HG02970 (cell line): Measurements from ENCODE around the gene RAB36.
A peak's percentile ranks its signal among the peaks of the same experiment; 100 is the strongest.

Source experiments
- ATAC-seq: cut with Tn5 transposase; IDR thresholded peaks from one replicate; pipeline ENCODE4 v1.9.1; 2021; ENCODE audit warnings: mild to moderate bottlenecking, moderate library complexity, moderate number of reproducible peaks; ENCODE audit not compliant: unreplicated experiment, low FRiP score

Gene RAB36

GRCh38 chr22:23144932-23145877, at the start of gene RAB36:
RAB36 (plus strand) TSS chr22:23145477; CDS start chr22:23146617, 1,140 bp downstream.
- ATAC-seq, result peak; percentile 42

- ATAC-seq, result no peak
These were observed 49.4 kb upstream of the RAB36 start for GRCh38 chr22:23095733-23096342.

GRCh38 chr22:23097412-23098229, 47.7 kb upstream of the RAB36 start:
- no peak for ATAC-seq

- no peak for ATAC-seq
These were observed 47.0 kb upstream of the RAB36 start for GRCh38 chr22:23098230-23098705.

- no peak for ATAC-seq
These were observed 46.4 kb upstream of the RAB36 start for GRCh38 chr22:23098718-23099530.

GRCh38 chr22:23099531-23099804, 45.8 kb upstream of the RAB36 start:
- ATAC-seq, result no peak

GRCh38 chr22:23100124-23100801, 45.0 kb upstream of the RAB36 start:
- ATAC-seq, result no peak

GRCh38 chr22:23101524-23101923, 43.8 kb upstream of the RAB36 start:
- ATAC-seq, result no peak

- no peak for ATAC-seq
These were observed 43.1 kb upstream of the RAB36 start for GRCh38 chr22:23102002-23102655.

GRCh38 chr22:23102776-23103175, 42.5 kb upstream of the RAB36 start:
- ATAC-seq, result no peak

- ATAC-seq, result no peak
These were observed 41.9 kb upstream of the RAB36 start for GRCh38 chr22:23103199-23103954.

- ATAC-seq, result no peak
These were observed 40.9 kb upstream of the RAB36 start for GRCh38 chr22:23104187-23104971.

- no peak for ATAC-seq
These were observed 40.0 kb upstream of the RAB36 start for GRCh38 chr22:23105304-23105703.

- no peak for ATAC-seq
These were observed 39.4 kb upstream of the RAB36 start for GRCh38 chr22:23105919-23106318.

GRCh38 chr22:23106344-23106743, 38.9 kb upstream of the RAB36 start:
- no peak for ATAC-seq

GRCh38 chr22:23106906-23107367, 38.3 kb upstream of the RAB36 start:
- no peak for ATAC-seq

GRCh38 chr22:23107487-23108248, 37.6 kb upstream of the RAB36 start:
- no peak for ATAC-seq
